ENCODE data around the gene MBIP. TPM values are rescaled to one million over a fixed set of nuclear protein-coding genes. Genes with fewer than 3 reads are reported as not detected.

Gene MBIP
- total and polyA plus RNA-seq, 4 donors: 8.1 to 17.5 (median 10.3) TPM

DNA sequence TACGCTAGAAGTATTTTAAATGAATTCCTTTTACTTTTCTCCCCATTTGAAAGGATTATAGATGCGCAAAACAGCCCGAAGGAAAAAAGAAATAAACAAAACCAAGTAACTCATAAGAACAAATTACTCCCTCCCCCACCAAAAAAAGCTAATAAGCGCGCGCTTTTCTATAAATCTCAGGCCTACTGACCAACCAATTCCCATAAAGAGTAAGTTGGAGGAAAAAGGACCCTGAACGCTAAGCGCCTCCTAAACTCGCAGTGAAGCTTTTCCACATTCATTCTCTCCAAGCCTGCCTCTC is 588 bp downstream of the MBIP start:
- no peak for DNase-seq (ENCODE audit: low spot score)
- WGBS: under 1% methylated on average over 9 of the region's 9 CpGs
- H3K4me1 ChIP-seq (ENCODE audit: control insufficient read depth in 4 of 4, insufficient read depth in 4 of 4, low read length in 3 of 4): peaks cover 3 to 14% (median 4%) of the 10 kb centered on the region in 4 donors

More for the DNA sequence above, 588 bp downstream of the MBIP start:
- Histone ChIP-seq H3K9me3 (ENCODE audit: control insufficient read depth in 4 of 4, low read length in 3 of 4) (peaks cover 0 to 2% (median 0%) of the 10 kb centered on the region in 4 donors), H3K36me3 (ENCODE audit: control insufficient read depth in 4 of 4, insufficient read depth in 3 of 4, low read depth in 1 of 4, low read length in 3 of 4) (no peaks in the 10 kb centered on the region), H3K27ac (ENCODE audit: low read depth in 1 of 2, low read length in 2 of 2) (peak overlapping the region; percentile 83 to 85), H3K4me3 (ENCODE audit: low read depth in 1 of 3, low read length in 3 of 3) (peak overlapping the region; percentile 60 to 98 (median 93)), H3K27me3 (ENCODE audit: control insufficient read depth in 4 of 4, insufficient read depth in 4 of 4, low read length in 3 of 4) (peaks cover 0 to 5% (median 0%) of the 10 kb centered on the region in 4 donors), H3K9ac (ENCODE audit: low read depth in 1 of 2, low read length in 2 of 2) (peak overlapping the region; percentile 83 to 91)
- TF ChIP-seq GABPA (IDR thresholded peaks at IDR 0.05 in 1 of 2, conservative IDR thresholded peaks at IDR 0.05 in 1 of 2) (no peak), RAD21 (IDR thresholded peaks at IDR 0.05) (no peak), HNF4G (IDR thresholded peaks at IDR 0.05) (no peak), YY1 (IDR thresholded peaks at IDR 0.05) (no peak), FOXA1 (IDR thresholded peaks at IDR 0.05) (no peak), RXRA (IDR thresholded peaks at IDR 0.05) (no peak), NR2F2 (IDR thresholded peaks at IDR 0.05) (no peak), FOXA2 (IDR thresholded peaks at IDR 0.05) (no peak), ATF3 (IDR thresholded peaks at IDR 0.05) (no peak), EGR1 (IDR thresholded peaks at IDR 0.05; ENCODE audit: low read depth in 2 of 2) (no peak), SP1 (IDR thresholded peaks at IDR 0.05) (no peak), ZBTB33 (IDR thresholded peaks at IDR 0.05) (no peak), HNF4A (conservative IDR thresholded peaks at IDR 0.05) (no peak)
- TF ChIP-seq, protein P1, sequence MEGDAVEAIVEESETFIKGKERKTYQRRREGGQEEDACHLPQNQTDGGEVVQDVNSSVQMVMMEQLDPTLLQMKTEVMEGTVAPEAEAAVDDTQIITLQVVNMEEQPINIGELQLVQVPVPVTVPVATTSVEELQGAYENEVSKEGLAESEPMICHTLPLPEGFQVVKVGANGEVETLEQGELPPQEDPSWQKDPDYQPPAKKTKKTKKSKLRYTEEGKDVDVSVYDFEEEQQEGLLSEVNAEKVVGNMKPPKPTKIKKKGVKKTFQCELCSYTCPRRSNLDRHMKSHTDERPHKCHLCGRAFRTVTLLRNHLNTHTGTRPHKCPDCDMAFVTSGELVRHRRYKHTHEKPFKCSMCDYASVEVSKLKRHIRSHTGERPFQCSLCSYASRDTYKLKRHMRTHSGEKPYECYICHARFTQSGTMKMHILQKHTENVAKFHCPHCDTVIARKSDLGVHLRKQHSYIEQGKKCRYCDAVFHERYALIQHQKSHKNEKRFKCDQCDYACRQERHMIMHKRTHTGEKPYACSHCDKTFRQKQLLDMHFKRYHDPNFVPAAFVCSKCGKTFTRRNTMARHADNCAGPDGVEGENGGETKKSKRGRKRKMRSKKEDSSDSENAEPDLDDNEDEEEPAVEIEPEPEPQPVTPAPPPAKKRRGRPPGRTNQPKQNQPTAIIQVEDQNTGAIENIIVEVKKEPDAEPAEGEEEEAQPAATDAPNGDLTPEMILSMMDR (IDR thresholded peaks at IDR 0.05; ENCODE audit: low read depth, low read length, missing input control): no peak
- TF ChIP-seq, protein P2, sequence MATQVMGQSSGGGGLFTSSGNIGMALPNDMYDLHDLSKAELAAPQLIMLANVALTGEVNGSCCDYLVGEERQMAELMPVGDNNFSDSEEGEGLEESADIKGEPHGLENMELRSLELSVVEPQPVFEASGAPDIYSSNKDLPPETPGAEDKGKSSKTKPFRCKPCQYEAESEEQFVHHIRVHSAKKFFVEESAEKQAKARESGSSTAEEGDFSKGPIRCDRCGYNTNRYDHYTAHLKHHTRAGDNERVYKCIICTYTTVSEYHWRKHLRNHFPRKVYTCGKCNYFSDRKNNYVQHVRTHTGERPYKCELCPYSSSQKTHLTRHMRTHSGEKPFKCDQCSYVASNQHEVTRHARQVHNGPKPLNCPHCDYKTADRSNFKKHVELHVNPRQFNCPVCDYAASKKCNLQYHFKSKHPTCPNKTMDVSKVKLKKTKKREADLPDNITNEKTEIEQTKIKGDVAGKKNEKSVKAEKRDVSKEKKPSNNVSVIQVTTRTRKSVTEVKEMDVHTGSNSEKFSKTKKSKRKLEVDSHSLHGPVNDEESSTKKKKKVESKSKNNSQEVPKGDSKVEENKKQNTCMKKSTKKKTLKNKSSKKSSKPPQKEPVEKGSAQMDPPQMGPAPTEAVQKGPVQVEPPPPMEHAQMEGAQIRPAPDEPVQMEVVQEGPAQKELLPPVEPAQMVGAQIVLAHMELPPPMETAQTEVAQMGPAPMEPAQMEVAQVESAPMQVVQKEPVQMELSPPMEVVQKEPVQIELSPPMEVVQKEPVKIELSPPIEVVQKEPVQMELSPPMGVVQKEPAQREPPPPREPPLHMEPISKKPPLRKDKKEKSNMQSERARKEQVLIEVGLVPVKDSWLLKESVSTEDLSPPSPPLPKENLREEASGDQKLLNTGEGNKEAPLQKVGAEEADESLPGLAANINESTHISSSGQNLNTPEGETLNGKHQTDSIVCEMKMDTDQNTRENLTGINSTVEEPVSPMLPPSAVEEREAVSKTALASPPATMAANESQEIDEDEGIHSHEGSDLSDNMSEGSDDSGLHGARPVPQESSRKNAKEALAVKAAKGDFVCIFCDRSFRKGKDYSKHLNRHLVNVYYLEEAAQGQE (IDR thresholded peaks at IDR 0.05): no peak
- TF ChIP-seq, protein P3, sequence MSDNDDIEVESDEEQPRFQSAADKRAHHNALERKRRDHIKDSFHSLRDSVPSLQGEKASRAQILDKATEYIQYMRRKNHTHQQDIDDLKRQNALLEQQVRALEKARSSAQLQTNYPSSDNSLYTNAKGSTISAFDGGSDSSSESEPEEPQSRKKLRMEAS (IDR thresholded peaks at IDR 0.05): no peak

All from liver (tissue), 9 donors.